Neural progenitor cell (in vitro differentiated cells): ENCODE data around the gene GABRB2. TPM values are rescaled to one million over a fixed set of nuclear protein-coding genes. Genes with fewer than 3 reads are reported as not detected.

ENCODE experiments used
- DNase-seq: peaks from one replicate; pipeline ENCODE4 v3.0.0-alpha.2; 2016; ENCODE audit warnings: low spot score
- H2AFZ ChIP-seq: fragments of 200-600 bp; sonication (generic); replicated peaks from 2 replicates; pipeline ENCODE4 v1.6.1; 2016; ENCODE audit warnings: antibody characterized with exemption
- H3F3A ChIP-seq: fragments of 200-600 bp; sonication (generic); 2 replicates; pipeline ENCODE4 v1.6.1; 2016; ENCODE audit warnings: antibody characterized with exemption, low read depth
- H3K27ac ChIP-seq: fragments of 200-600 bp; sonication (generic); 2 replicates; pipeline ENCODE4 v1.5.1; 2016; ENCODE audit warnings: mild to moderate bottlenecking
- H3K27me3 ChIP-seq: fragments of 200-600 bp; sonication (generic); 2 replicates; pipeline ENCODE4 v1.6.1; 2016; ENCODE audit warnings: mild to moderate bottlenecking, moderate library complexity
- H3K36me3 ChIP-seq: fragments of 200-600 bp; sonication (generic); 2 replicates; pipeline ENCODE4 v1.5.1; 2016
- H3K4me1 ChIP-seq: fragments of 200-600 bp; sonication (generic); 2 replicates; pipeline ENCODE4 v1.6.1; 2016; ENCODE audit warnings: mixed run types
- H3K4me2 ChIP-seq: fragments of 200-600 bp; sonication (generic); 2 replicates; pipeline ENCODE4 v1.6.1; 2016
- H3K4me3 ChIP-seq: fragments of 200-600 bp; sonication (generic); 2 replicates; pipeline ENCODE4 v1.5.1; 2016
- H3K79me2 ChIP-seq: fragments of 200-600 bp; sonication (generic); 2 replicates; pipeline ENCODE4 v1.6.1; 2016; ENCODE audit warnings: low read depth
- H3K9ac ChIP-seq: fragments of 200-600 bp; sonication (generic); 2 replicates; pipeline ENCODE4 v1.6.1; 2016
- H3K9me3 ChIP-seq: fragments of 200-600 bp; sonication (generic); 2 replicates; pipeline ENCODE4 v1.5.1; 2016; ENCODE audit warnings: low read depth
- H4K20me1 ChIP-seq: fragments of 200-600 bp; sonication (generic); 2 replicates; pipeline ENCODE4 v1.6.1; 2016; ENCODE audit warnings: low read depth
- H3K27ac Mint-ChIP-seq: 3 replicates; pipeline ENCODE4 v1.8.0; 2021; ENCODE audit warnings: mixed read lengths
- H3K27me3 Mint-ChIP-seq: 2 replicates; pipeline ENCODE4 v1.8.0; 2022; ENCODE audit warnings: low read depth, mild to moderate bottlenecking, inconsistent platforms, moderate library complexity, mixed read lengths; ENCODE audit not compliant: insufficient read depth
- H3K36me3 Mint-ChIP-seq: 3 replicates; pipeline ENCODE4 v1.8.0; 2021; ENCODE audit warnings: mixed read lengths
- H3K4me1 Mint-ChIP-seq: 3 replicates; pipeline ENCODE4 v1.8.0; 2021; ENCODE audit warnings: mixed read lengths
- H3K4me3 Mint-ChIP-seq: 3 replicates; pipeline ENCODE4 v1.8.0; 2021; ENCODE audit warnings: mild to moderate bottlenecking, moderate library complexity, mixed read lengths
- H3K9me3 Mint-ChIP-seq: 3 replicates; pipeline ENCODE4 v1.8.0; 2020; ENCODE audit warnings: mixed read lengths
- CTCF ChIP-seq: fragments of 200-600 bp; sonication (generic); IDR thresholded peaks from 2 replicates; pipeline ENCODE4 v1.5.1; 2017; ENCODE audit warnings: antibody characterized with exemption, mild to moderate bottlenecking
- EZH2 ChIP-seq: fragments of 200-600 bp; sonication (generic); IDR thresholded peaks from 2 replicates; pipeline ENCODE4 v1.6.1; 2017; ENCODE audit warnings: antibody characterized with exemption, mild to moderate bottlenecking, moderate library complexity
- EZH2phosphoT487 ChIP-seq: fragments of 200-600 bp; sonication (generic); IDR thresholded peaks from 2 replicates; pipeline ENCODE4 v1.6.1; 2017; ENCODE audit warnings: antibody characterized with exemption
- total RNA-seq: library from RNA; depleted of rRNA; stranded (reverse); fragments of >200 nt; gene quantifications from 2 replicates; pipeline ENCODE4 v1.2.3, GENCODE V29; 2015; ENCODE audit warnings: low replicate concordance

GABRB2 gene
- total RNA-seq: 0.53 and 0.58 TPM in 2 replicates

GRCh38 chr5:161546470-161547301 lies at the start of gene GABRB2:
TSS of gene GABRB2 (minus strand) at chr5:161546725. CDS start at chr5:161546643, 82 bp downstream.
- no peak within 1 kb of the TSS for H3K27ac ChIP-seq
- H3K4me2 ChIP-seq: peak within 1 kb of the TSS; percentile 100
- H3K4me1 Mint-ChIP-seq: peaks cover 21% of the 10 kb centered on the region
- H3K36me3 ChIP-seq: no peaks in the 10 kb centered on the region
- H3K4me3 ChIP-seq: peak within 1 kb of the TSS; percentile 79
- peaks cover 40% of the 10 kb centered on the region for H3K27me3 Mint-ChIP-seq
- peaks cover 94% of the 10 kb centered on the region for H3K27me3 ChIP-seq
- no peak within 1 kb of the TSS for H3K27ac Mint-ChIP-seq
- peak; percentile 81 for DNase-seq
- no peaks in the 10 kb centered on the region for H3K9me3 ChIP-seq
- peak within 1 kb of the TSS; percentile 78 for H2AFZ ChIP-seq
- peaks cover 7% of the 10 kb centered on the region for H3K4me1 ChIP-seq
- TF ChIP-seq CTCF (no peak), EZH2phosphoT487 (no peak), EZH2 (no peak)
- H3K9ac ChIP-seq: no peak within 1 kb of the TSS
- H3K36me3 Mint-ChIP-seq: no peaks in the 10 kb centered on the region
- peak within 1 kb of the TSS; percentile 93 for H3K4me3 Mint-ChIP-seq
- no peaks in the 10 kb centered on the region for H3K79me2 ChIP-seq
- H4K20me1 ChIP-seq: peaks cover 4% of the 10 kb centered on the region
- H3F3A ChIP-seq: peaks cover 13% of the 10 kb centered on the region
- H3K9me3 Mint-ChIP-seq: peaks cover 3% of the 10 kb centered on the region

GRCh38 chr5:161585798-161586197 lies 39.3 kb upstream of the GABRB2 start:
- H2AFZ ChIP-seq: no peak overlapping the region
- Mint-ChIP-seq H3K4me1 (no peaks in the 10 kb centered on the region), H3K27me3 (peaks cover 3% of the 10 kb centered on the region), H3K4me3 (no peak overlapping the region), H3K9me3 (no peaks in the 10 kb centered on the region), H3K27ac (no peak overlapping the region), H3K36me3 (no peaks in the 10 kb centered on the region)
- H3K9me3 ChIP-seq: no peaks in the 10 kb centered on the region
- TF ChIP-seq EZH2phosphoT487: no peak
- TF ChIP-seq CTCF: no peak
- TF ChIP-seq EZH2: no peak
- H4K20me1 ChIP-seq: no peaks in the 10 kb centered on the region
- H3K27me3 ChIP-seq: no peaks in the 10 kb centered on the region
- H3F3A ChIP-seq: no peaks in the 10 kb centered on the region
- no peaks in the 10 kb centered on the region for H3K36me3 ChIP-seq
- H3K79me2 ChIP-seq: no peaks in the 10 kb centered on the region
- H3K4me3 ChIP-seq: no peak overlapping the region
- no peak overlapping the region for H3K27ac ChIP-seq
- no peak for DNase-seq
- H3K4me2 ChIP-seq: no peak overlapping the region
- H3K9ac ChIP-seq: no peak overlapping the region
- no peaks in the 10 kb centered on the region for H3K4me1 ChIP-seq

DNA sequence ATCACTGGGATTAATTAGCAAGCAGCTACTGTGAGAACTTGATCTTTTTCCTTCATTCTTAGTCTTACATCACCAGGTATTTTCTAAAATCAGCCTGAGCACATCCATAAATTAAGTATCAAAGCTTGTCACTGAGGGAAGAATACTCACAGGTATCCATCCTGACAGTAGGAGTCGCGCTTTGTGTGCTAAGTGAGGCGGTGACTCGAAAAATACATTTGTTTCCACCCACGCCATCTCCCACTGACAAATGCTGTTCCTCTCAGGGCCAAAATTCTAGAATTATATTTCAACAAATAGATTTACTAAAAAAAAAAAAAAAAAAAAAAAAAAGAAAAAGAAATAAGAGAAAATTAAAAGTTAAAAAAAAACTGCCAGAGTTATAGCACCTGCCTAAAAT lies 34.1 kb upstream of the GABRB2 start:
- Mint-ChIP-seq H3K4me3 (no peak overlapping the region), H3K27me3 (peaks cover 3% of the 10 kb centered on the region), H3K36me3 (no peaks in the 10 kb centered on the region), H3K27ac (no peak overlapping the region), H3K4me1 (no peaks in the 10 kb centered on the region), H3K9me3 (no peaks in the 10 kb centered on the region)
- H3K27me3 ChIP-seq: no peaks in the 10 kb centered on the region
- H3K4me3 ChIP-seq: no peak overlapping the region
- H3K4me2 ChIP-seq: no peak overlapping the region
- no peaks in the 10 kb centered on the region for H3K79me2 ChIP-seq
- TF ChIP-seq CTCF (no peak), EZH2 (no peak), EZH2phosphoT487 (no peak)
- H3K36me3 ChIP-seq: no peaks in the 10 kb centered on the region
- H3F3A ChIP-seq: no peaks in the 10 kb centered on the region
- no peak overlapping the region for H3K9ac ChIP-seq
- H3K4me1 ChIP-seq: no peaks in the 10 kb centered on the region
- no peaks in the 10 kb centered on the region for H4K20me1 ChIP-seq
- DNase-seq: no peak
- no peak overlapping the region for H2AFZ ChIP-seq
- no peak overlapping the region for H3K27ac ChIP-seq
- H3K9me3 ChIP-seq: no peaks in the 10 kb centered on the region
